GM19240 (cell line): ENCODE measurements around the gene SLC35F3.

Experiments
- DNase-seq: peaks from one replicate; pipeline ENCODE4 v3.0.0; 2011; ENCODE audit warnings: low spot score; ENCODE audit not compliant: insufficient read length

The SLC35F3 gene

GRCh38 chr1:233971753-233972152 is 67.3 kb downstream of the SLC35F3 start:
- no peak for DNase-seq

DNA sequence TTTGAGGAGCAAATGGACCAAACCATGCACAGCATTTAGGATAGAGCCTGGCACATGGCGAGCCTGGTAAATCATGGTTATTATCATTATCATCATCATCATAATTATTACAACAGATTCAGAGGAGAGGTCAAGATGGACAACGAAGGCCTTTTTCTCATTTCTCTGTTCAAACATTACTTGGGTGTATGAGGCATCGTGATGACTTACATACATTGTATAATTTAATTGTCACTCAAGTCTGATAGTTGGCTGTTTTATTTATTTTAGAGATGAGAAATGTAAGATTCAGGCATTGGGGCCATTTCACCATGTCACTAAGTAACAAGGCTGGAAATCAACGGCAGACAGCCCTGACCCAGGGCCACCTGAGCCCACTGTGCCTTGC is 68.1 kb downstream of the SLC35F3 start:
- no peak for DNase-seq

DNA sequence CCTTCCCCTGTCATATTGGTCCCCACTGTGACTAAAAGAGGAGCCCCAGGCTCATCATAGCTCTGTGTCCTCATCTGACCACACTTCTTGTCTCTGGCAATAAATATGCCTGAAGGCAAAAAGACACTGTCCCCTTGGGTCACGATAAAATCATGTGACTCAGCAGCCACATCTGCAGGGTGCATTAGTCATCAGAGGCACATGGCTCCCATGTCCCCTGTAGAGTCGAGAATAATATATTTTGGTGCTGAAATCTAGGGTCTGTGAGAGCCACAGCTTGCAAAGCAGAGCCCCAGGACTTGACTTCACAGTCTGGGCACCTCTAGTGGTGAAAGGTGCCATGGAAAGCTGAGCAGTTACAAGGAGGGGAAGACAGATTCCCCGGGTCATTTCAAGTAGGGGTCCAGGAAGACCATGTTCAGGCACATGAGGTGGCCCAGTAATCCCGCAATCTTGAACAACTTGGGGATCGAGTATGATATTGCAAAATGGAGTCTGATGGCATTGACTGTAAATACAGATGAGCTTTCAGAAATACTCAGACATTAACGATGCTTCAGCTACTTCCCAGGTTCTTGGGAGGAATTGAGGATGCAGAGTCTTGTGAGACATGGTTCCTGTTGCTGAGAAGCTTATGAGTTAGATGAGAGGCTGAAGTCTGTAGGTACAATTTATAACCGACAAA is 68.6 kb downstream of the SLC35F3 start:
- no peak for DNase-seq

DNA sequence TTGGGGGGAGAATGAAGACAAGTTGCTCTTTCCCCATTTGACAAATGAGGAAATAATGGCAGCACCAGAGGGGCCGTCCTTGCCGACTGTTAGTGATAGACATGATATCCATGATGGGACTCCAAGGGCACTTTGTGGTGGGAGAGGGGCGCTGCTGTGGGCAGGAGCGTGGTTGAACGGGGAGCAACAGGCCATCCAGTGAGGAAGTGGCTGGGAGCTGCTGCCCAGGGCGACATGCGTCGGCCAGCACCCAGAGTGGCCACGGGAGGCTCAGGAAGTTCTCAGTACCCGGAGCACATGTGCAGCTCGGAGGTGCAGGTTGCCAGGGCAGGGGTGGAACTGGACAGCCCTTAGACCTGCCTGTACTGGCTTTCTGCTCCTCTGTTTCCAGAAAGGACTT is 71.0 kb downstream of the SLC35F3 start:
- no peak for DNase-seq

DNA sequence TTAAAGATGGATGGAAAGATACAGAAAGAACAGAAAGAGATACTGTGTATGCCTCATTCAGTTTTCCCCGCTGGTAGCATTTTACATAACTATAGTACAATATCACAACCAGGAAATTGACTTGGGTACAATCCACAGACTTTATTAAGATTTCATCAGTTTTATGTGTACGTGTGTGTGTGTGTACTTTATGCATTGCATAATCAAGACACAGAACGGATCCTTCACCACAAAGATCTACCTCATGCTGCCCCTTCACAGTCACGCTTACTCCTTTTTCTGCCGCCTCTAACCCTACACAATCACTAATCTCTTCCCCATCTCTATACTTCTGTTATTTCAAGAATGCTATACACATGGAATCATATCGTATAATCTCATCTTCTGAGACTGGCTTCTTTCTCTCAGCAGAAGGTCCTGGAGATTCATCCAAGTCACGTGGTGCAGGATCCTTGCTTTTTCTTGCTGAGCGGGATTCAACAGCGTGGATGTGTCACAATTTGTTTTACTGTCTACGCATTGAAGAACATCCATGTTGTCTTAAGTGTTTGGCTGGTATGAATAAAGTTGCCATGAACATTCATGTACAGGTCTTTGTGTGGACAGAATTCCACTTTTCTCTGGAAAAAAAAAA is 76.7 kb downstream of the SLC35F3 start:
- DNase-seq, result no peak

- no peak for DNase-seq
These were observed 78.5 kb downstream of the SLC35F3 start for GRCh38 chr1:233982827-233983518.

DNA sequence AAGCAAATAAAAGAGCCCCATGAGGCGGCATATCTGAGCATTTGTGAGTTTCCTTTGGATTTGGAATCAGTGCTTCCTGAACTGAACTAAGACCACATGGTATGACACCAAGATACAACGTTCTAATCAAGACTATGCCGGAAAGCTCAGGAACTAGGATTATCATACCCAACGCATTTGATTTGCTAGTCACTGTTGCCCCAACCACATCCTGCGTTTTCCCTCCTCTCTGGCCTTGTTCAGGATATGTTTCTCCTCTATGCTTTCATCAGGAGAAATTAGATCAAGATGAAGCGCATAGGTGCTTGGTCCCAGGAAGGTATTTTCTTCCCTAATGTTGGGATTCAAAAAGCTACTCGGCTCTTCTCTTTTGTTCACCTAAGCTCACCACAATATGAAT is 79.3 kb downstream of the SLC35F3 start:
- DNase-seq, result no peak

DNA sequence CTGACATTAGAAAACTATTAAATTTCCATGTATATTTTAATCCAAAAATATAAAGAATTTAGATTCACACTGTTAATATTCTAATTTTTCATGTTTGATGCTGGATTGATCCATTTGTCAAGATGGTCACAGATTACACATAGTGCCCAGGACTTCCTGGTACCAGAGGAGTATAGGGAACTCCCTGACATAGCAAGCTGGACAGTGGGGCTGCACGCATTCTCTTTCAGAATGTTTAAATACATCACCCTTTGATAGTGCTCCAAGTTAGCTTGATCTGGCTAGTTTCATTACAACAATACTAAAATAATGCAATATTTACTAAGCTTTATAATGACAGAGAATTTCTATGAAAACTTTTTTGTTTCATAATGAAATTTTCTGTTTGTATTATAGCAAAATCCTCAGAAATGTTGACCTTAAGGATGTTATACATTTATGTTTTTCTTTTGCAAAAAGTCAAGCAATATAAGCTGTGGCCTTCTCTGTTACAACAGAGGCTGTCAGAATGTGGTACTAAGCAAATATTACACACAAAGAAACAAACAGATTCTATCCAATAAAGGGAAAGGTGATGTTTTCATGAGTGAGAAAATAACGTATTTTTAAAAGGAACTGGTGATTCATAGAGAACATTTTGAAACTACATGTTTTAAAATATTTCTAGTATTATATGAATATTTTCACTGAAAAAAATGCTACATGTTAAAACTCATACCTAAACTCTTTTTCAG is 84.7 kb downstream of the SLC35F3 start:
- DNase-seq, result no peak

GRCh38 chr1:233990486-233990885 is 86.0 kb downstream of the SLC35F3 start:
- DNase-seq, result no peak

DNA sequence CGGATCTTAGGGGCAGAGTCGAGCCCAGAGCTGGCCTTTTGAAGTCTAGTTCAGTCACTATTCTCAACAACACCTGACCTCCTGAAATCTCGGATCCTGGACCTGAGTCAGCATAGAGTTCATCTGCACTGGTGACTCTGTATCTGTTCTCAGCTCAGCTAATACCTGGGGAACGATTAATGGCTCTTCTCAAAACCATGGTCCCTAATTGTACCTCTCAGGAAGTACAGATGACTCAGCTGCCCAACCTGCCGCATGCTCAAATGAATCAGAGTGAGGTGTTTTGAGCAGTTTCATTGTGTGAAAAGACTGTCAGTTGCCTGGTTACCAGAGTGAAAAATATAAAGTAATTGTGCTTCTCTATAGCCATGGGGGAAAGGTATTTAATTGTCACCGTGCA is 89.2 kb downstream of the SLC35F3 start:
- no peak for DNase-seq

- no peak for DNase-seq
These were observed 89.6 kb downstream of the SLC35F3 start for GRCh38 chr1:233994112-233994511.

DNA sequence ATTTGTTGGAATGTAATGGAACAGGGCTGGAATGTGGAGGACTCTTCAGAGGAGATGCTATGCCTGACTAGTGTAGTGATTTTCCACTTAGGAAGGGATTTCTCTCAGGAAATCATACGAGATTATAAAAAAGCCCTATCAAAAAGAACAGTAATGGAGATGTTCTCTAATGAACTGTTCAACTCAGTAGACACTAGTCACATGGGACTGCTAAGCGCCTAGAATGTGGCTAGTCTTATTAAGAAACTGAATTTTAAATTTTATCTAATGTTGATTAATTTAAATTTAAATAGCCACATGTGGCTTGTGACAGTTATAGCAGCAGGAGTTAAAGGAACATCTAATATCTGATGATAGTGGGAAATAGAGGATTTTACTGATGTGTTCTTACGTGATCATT is 94.0 kb downstream of the SLC35F3 start:
- no peak for DNase-seq

GRCh38 chr1:233998891-233999290 is 94.4 kb downstream of the SLC35F3 start:
- DNase-seq, result no peak

DNA sequence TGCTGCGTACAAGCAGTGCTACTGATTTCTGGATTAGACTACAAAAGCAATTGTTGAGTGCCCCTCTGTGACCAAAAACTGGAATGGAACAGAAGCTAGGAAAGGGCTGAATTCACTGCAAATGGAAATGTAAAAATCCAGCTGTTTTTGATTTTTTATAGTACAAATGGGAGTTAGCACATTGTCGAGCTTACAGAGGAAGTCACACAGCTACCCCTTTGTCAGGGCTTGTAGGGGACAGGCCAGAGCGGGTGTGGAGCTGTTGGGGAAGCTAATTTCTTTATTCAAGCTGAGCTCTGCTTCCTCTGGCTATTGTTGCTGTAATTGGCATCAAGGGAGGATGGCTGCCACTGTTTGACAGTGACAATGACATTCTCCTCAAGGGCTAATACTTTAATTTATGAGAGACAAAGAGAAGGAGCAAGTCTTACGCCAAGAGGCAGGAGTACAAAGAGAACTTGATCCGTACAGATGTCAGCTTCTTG is 96.1 kb downstream of the SLC35F3 start:
- DNase-seq, result no peak

DNA sequence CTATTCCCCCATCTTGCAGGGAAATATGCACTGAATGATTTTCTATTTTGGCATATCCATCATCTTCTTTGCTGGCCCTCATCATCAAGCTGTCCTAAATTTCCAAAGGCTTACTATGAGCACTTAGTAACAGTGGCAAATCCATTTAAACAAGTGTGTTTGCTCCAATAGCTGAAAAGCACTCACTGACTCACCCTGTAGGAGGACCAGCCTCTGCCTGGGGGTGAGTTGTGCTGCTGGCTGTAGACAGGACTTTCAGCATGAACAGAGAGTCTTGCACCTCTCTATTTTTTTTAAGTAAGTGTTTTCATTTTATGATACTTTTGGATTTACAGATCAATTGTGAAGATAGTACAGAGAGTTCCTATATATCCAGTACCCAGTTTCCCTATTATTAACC is 97.3 kb downstream of the SLC35F3 start:
- DNase-seq, result no peak

GRCh38 chr1:234004591-234004990 is 100.1 kb downstream of the SLC35F3 start:
- DNase-seq, result no peak

- DNase-seq, result no peak
These were observed 103.2 kb downstream of the SLC35F3 start for GRCh38 chr1:234007684-234008083.

DNA sequence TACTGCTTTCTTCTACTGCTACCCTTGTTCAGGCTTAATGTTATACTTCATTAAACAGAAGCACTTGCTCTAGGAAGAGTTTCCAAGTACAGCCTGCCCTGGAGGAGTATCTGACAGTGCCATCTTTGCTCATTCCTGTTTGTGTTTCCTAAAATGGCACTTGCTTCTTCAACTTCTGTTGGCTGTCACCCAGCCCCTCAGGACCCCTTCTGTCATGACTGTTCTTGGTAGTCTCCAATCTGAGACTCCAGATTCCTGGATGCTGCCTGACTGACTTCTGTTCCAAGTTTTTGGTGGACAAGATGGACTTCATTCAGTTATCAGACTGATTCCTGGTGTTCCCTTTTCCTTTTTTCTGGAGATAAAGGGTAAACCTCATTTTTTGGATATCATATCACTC is 104.1 kb downstream of the SLC35F3 start:
- no peak for DNase-seq

GRCh38 chr1:234009668-234010067 is 105.2 kb downstream of the SLC35F3 start:
- no peak for DNase-seq

DNA sequence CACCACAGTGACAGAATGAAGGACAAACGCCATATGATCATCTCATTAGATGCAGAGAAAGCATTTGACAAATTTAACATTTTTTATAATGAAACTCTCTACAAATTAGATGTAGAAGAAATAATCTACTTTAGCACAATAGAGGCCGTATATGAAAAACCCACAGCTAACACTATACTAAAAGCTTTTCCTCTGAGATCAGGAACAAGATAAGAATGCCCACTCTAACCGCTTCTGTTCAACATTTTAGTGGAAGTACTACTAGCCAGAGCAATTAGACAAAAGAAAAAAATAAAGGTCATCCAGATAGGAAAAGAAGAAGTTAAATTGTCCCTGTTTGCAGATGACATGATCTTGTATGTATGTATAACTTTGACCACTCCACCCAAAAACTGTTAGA is 109.7 kb downstream of the SLC35F3 start:
- no peak for DNase-seq

GRCh38 chr1:234018816-234019215 is 114.3 kb downstream of the SLC35F3 start:
- DNase-seq, result no peak

- no peak for DNase-seq
These were observed 114.9 kb downstream of the SLC35F3 start for GRCh38 chr1:234019387-234019786.
